ENCODE measurements around the gene TMEM121.
A peak's percentile ranks its signal among the peaks of the same experiment; 100 is the strongest.

Gene TMEM121

DNA sequence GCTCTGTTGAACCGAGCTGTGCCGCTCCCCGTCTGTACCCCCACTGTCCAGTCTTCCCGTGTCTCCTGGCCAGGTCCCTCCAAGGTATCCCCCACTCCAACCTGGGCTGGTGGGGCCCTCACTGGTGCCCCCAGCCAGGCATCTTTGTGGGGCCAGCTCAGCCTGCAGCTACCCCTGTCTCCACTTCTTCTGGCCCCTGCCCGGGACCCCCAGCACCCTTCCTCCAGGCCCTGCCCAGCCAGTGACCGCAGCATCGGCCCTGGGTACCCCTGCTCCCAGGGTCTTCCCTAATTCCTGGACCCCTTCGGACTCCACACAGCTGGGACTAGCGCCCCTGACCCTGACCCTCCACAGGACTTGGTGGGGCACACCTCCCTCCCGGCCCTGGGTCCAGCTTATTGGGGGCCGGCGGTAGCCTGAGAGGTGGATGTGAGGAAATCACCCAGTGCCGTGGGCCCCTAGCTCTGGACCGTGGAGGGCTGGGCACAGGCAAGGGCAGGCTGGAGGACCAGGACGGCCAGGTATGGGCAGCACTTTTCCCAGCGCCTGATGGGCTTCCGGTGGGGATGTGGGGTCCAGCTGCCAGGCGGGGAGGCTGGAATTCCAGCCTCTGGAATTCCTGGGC lies 43.8 kb upstream of the TMEM121 start:
- peaks cover 87% of the 10 kb centered on the region for H3K27me3 ChIP-seq (ENCODE audit: control insufficient read depth, insufficient read depth, low read length)

DNA sequence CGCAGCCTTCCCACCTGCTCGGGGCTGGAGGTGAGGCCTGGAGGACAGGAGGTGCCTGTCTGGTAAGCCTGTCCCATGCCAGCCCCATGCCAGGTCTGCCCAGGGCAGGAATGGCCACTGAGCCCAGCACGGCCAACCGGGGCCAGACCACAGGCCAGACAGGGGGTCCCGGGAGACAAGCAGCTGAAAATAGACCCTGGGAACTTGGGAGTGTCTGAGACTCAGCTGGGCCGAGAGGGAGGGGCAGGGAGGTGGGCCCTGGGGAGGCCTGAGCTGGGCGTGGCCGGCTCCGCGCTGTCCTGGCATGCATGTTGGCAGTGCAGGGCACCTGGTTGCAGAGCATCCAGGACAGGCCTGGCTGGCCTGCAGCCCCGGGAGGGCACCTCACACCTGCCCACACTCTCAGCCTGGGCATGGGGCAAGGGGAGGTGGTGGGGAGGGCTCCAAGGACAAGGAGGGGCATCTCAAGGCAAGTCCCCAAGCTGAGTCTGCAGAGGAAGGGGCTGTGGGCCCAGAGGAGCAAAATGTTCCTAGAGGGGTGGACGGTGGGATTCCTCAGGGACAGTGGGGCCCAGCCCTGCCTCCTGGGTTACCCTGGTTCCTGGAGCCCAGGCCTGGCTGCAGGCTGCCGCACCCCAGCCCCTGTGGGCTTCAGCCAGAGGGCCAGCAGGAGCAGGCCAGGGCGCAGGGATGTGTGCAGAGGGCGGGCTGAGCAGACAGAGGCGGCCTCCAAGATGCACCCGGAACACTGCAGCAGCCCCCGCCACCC lies 42.9 kb upstream of the TMEM121 start:
- H3K36me3 ChIP-seq (ENCODE audit: control insufficient read depth, insufficient read depth, low read length), result no peaks in the 10 kb centered on the region
- H3K9ac ChIP-seq (ENCODE audit: low read depth, low read length), result no peak overlapping the region
- no peak overlapping the region for H3K4me3 ChIP-seq (ENCODE audit: low read depth, low read length)
- H3K27me3 ChIP-seq (ENCODE audit: control insufficient read depth, insufficient read depth, low read length), result peaks cover 87% of the 10 kb centered on the region
- H3K27ac ChIP-seq (ENCODE audit: low read depth, low read length), result no peak overlapping the region
- H3K4me1 ChIP-seq (ENCODE audit: control insufficient read depth, insufficient read depth, low read length), result peaks cover 15% of the 10 kb centered on the region
- no peaks in the 10 kb centered on the region for H3K9me3 ChIP-seq (ENCODE audit: control insufficient read depth, insufficient read depth, low read length)

More for the DNA sequence above, 43.8 kb upstream of the TMEM121 start:
- Histone ChIP-seq H3K9me3 (ENCODE audit: control insufficient read depth, insufficient read depth, low read length) (no peaks in the 10 kb centered on the region), H3K36me3 (ENCODE audit: control insufficient read depth, insufficient read depth, low read length) (no peaks in the 10 kb centered on the region), H3K9ac (ENCODE audit: low read depth, low read length) (no peak overlapping the region), H3K27ac (ENCODE audit: low read depth, low read length) (no peak overlapping the region), H3K4me3 (ENCODE audit: low read depth, low read length) (no peak overlapping the region), H3K4me1 (ENCODE audit: control insufficient read depth, insufficient read depth, low read length) (peaks cover 15% of the 10 kb centered on the region)

DNA sequence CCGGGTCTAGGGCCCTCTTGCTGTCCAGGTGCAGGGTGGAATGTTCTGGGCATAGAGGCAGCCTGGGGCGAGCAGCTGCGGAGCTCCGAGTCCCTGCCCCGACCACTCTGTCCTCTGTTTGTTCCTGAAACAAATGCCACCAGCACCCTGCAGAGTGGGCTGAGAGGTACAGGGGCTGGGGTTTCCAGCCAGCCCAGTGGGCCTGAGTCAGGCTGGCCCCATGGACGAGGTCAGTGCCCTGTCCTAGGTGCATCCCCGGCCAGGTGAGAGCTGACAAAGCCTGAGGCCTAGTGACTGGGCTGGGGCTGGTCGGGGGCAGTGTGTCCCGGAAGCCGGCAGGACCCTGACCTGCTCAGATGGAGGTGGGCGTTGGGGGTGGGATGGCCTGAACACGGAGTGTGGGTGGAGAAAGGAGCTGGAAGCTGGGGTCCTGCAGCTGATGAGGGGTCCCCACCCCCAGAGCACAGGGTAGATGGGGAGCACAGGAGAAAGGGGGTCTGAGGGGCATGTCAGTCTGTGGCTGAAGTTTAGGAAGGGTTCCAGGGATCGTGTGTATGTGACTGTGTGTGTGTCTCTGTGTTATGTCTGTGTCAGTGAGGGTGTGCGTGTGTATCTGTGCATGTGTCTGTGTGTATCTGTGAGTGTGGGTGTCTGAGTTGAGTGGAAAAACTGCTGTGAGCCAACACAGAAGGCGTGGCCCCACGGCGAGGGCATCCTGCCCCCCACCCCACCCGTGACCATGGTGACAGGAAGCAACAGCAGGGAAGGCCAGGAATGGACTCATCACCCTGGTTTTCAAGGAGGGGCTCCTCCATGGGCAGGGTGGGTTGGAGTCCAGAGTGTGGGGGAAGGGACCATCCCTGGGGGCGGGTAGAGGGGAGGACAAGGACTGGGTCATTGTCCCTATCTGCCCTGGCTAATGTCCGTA lies 42.0 kb upstream of the TMEM121 start:
- Histone ChIP-seq H3K4me1 (ENCODE audit: control insufficient read depth, insufficient read depth, low read length) (peaks cover 15% of the 10 kb centered on the region), H3K27ac (ENCODE audit: low read depth, low read length) (no peak overlapping the region), H3K9ac (ENCODE audit: low read depth, low read length) (no peak overlapping the region), H3K4me3 (ENCODE audit: low read depth, low read length) (no peak overlapping the region), H3K27me3 (ENCODE audit: control insufficient read depth, insufficient read depth, low read length) (peaks cover 88% of the 10 kb centered on the region), H3K36me3 (ENCODE audit: control insufficient read depth, insufficient read depth, low read length) (no peaks in the 10 kb centered on the region), H3K9me3 (ENCODE audit: control insufficient read depth, insufficient read depth, low read length) (no peaks in the 10 kb centered on the region)

DNA sequence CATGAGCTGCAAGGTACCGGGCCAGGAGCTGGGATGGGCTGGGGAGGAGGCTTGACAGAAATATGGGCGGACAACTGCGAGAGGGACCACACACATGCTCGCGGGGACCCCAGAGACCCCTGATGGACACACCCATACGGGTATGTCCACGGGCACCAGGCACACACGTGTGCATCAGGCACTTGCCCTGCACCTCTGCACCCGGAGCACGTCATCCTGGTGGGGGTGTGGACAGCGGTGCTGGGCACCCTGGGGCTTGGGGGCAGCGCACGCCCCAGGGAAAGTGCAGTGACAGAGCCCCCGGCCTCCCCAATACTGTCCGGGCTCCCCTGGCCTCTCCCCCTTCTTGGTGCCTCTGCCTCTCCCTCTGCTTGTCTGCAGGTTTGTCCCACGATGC lies 41.4 kb upstream of the TMEM121 start:
- H3K27ac ChIP-seq (ENCODE audit: low read depth, low read length), result no peak overlapping the region

DNA sequence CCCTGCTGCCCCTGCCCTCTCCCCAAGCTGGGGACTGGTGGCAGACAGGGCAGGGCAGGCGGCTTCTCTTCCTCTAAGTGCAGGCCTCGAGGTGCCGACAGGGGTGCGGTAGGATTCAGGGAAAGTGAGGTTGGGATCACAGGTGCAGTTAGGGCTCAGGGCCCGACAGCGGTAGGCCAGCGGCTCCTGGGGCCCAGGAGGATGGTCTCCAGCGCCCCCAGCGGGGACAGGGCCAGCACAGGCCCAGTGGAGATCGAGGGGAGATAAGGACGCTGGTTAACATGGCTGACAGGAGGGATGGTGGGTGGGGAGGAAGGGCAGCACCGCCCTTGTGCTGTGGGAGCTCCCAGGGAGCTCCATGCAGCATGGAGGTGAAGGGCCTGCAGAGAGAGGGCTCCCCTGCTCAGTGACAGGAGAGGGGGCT lies 40.6 kb upstream of the TMEM121 start:
- Histone ChIP-seq H3K9ac (ENCODE audit: low read depth, low read length) (no peak overlapping the region), H3K27me3 (ENCODE audit: control insufficient read depth, insufficient read depth, low read length) (peaks cover 82% of the 10 kb centered on the region), H3K27ac (ENCODE audit: low read depth, low read length) (no peak overlapping the region), H3K4me3 (ENCODE audit: low read depth, low read length) (no peak overlapping the region), H3K36me3 (ENCODE audit: control insufficient read depth, insufficient read depth, low read length) (no peaks in the 10 kb centered on the region), H3K4me1 (ENCODE audit: control insufficient read depth, insufficient read depth, low read length) (peaks cover 10% of the 10 kb centered on the region), H3K9me3 (ENCODE audit: control insufficient read depth, insufficient read depth, low read length) (no peaks in the 10 kb centered on the region)

More for the DNA sequence above, 41.4 kb upstream of the TMEM121 start:
- Histone ChIP-seq H3K4me3 (ENCODE audit: low read depth, low read length) (no peak overlapping the region), H3K4me1 (ENCODE audit: control insufficient read depth, insufficient read depth, low read length) (peaks cover 10% of the 10 kb centered on the region), H3K36me3 (ENCODE audit: control insufficient read depth, insufficient read depth, low read length) (no peaks in the 10 kb centered on the region), H3K9ac (ENCODE audit: low read depth, low read length) (no peak overlapping the region), H3K9me3 (ENCODE audit: control insufficient read depth, insufficient read depth, low read length) (no peaks in the 10 kb centered on the region), H3K27me3 (ENCODE audit: control insufficient read depth, insufficient read depth, low read length) (peaks cover 87% of the 10 kb centered on the region)

DNA sequence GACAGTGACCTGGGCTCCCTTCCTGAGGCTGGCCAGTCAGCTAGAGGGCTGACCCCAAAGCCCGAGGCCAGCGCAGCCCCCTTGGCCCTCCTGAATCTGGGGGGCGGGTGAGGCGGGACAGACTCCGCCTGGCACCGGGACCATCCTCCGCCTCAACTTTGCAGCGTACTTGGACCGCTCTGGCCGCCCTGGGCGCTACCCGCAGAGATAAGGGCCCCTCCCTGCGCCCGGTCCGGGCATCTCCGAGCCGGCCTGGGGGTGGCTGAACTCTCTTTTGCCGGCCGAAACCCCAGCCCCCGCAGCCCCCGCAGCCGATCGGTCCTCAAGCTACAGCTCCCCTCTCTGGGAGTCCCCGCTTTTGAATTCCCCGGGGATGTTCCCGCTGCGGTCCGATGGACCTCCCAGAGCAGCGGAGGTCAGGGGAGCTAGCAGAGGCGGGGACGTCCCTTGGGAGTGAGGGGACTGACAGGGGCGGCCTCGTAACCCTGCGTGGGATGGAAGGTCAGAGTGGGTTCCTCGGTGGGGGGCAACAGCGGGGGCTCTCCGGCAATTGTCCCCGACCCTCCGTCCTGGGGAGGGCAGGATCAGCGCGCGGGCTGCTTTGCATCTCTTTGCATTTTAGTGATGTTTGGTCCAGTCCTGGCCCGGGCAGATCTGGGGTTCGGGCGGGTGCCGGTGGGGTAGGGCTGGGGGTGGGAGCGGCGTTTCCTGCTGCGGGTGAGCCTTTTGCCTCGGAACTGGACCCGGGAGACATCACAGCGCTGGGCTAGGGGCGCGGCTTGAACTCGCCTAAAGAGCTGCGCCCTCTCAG lies 40.0 kb upstream of the TMEM121 start, which contains the start of gene CRIP1:
Gene CRIP1 (plus strand): TSS at position 724 of the 811 bp plus-strand sequence. CDS start 374 bp downstream, outside the sequence.
- Histone ChIP-seq H3K27ac (ENCODE audit: low read depth, low read length) (no peak within 1 kb of the TSS), H3K4me3 (ENCODE audit: low read depth, low read length) (peak within 1 kb of the TSS; percentile 41), H3K4me1 (ENCODE audit: control insufficient read depth, insufficient read depth, low read length) (peaks cover 5% of the 10 kb centered on the region), H3K27me3 (ENCODE audit: control insufficient read depth, insufficient read depth, low read length) (peaks cover 76% of the 10 kb centered on the region), H3K36me3 (ENCODE audit: control insufficient read depth, insufficient read depth, low read length) (no peaks in the 10 kb centered on the region), H3K9me3 (ENCODE audit: control insufficient read depth, insufficient read depth, low read length) (no peaks in the 10 kb centered on the region), H3K9ac (ENCODE audit: low read depth, low read length) (no peak within 1 kb of the TSS)

DNA sequence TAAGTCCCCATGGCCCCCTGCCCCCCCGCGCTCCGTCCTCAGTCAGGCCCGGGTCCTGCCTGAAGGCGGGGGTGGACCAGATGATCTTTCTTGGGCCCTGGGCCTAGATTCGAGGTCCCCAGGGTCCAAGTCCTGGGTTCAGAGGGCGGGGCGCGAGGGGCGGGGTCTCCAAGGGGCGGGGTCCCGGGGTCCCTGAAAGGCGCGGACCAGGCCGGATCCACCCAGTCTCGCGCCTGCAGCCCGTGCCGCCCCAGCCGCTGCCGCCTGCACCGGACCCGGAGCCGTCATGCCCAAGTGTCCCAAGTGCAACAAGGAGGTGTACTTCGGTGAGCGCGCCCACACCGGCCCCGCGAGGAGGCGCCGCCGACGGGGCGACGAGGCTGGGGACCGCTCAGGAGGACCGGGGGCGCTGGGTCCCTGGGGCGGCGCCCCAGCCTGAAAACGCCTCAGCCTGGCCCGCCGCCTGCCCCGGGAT lies 39.4 kb upstream of the TMEM121 start:
- Histone ChIP-seq H3K4me3 (ENCODE audit: low read depth, low read length) (peak overlapping the region; percentile 41), H3K9ac (ENCODE audit: low read depth, low read length) (no peak overlapping the region), H3K27ac (ENCODE audit: low read depth, low read length) (no peak overlapping the region), H3K4me1 (ENCODE audit: control insufficient read depth, insufficient read depth, low read length) (peaks cover 4% of the 10 kb centered on the region), H3K27me3 (ENCODE audit: control insufficient read depth, insufficient read depth, low read length) (peaks cover 71% of the 10 kb centered on the region), H3K9me3 (ENCODE audit: control insufficient read depth, insufficient read depth, low read length) (peaks cover 3% of the 10 kb centered on the region; the same call in 1 of the 2 replicates), H3K36me3 (ENCODE audit: control insufficient read depth, insufficient read depth, low read length) (no peaks in the 10 kb centered on the region)

DNA sequence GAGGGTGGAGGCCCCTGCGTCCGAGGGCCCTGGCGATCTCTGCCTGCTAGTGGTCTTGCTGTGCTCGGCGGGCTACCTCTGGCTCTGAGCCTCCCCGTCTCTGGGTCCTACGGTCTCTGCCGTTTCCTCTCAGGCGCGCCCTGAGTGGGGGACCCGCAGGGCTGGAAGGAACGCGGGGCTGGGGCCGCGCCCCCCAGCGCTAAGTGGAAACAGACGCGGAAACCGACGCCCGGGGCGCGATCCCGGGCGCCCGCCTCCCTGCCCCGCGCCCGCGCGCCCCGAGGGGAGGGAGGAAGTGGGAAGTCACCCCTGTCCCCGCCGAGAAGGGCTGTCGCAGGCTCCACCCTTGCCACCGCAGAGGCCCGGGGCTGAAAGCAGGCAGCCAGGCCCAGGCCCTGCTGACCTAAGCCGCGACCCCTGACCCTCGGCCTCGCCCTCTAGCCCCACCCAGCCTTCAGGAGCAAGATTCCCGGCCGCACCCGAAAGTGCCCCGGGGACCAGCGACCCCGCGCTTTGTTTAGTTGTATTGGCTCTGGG lies 38.9 kb upstream of the TMEM121 start:
- peaks cover 66% of the 10 kb centered on the region for H3K27me3 ChIP-seq (ENCODE audit: control insufficient read depth, insufficient read depth, low read length)
- H3K4me3 ChIP-seq (ENCODE audit: low read depth, low read length), result peak overlapping the region; percentile 41

DNA sequence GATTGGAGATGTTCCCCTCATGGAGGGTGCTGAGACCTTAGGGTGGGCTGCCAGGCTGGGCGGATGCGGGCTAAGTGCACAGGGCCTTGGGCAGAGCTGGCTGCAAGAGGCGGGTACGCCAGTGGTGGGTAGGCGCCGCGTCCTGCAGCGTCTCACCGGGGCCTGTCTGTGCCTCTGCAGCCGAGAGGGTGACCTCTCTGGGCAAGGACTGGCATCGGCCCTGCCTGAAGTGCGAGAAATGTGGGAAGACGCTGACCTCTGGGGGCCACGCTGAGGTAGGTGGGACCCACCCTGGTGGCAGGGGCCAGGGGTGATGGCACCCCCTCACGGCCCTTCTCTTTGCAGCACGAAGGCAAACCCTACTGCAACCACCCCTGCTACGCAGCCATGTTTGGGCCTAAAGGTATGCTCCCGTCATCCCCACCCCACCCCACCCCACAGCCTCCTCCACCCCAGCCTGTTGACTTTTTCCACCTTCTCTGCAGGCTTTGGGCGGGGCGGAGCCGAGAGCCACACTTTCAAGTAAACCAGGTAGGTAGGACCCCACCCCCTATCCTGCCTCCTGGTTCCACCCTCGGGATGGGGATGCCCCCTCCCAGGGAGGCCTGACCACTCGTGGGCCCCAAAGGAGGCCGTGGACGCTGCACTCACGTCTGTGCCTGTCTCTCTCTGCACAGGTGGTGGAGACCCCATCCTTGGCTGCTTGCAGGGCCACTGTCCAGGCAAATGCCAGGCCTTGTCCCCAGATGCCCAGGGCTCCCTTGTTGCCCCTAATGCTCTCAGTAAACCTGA lies 38.2 kb upstream of the TMEM121 start:
- Histone ChIP-seq H3K27me3 (ENCODE audit: control insufficient read depth, insufficient read depth, low read length) (peaks cover 60% of the 10 kb centered on the region), H3K36me3 (ENCODE audit: control insufficient read depth, insufficient read depth, low read length) (no peaks in the 10 kb centered on the region; the same call in 1 of the 2 replicates), H3K9me3 (ENCODE audit: control insufficient read depth, insufficient read depth, low read length) (peaks cover 3% of the 10 kb centered on the region; the same call in 1 of the 2 replicates), H3K9ac (ENCODE audit: low read depth, low read length) (no peak overlapping the region), H3K4me3 (ENCODE audit: low read depth, low read length) (no peak overlapping the region), H3K27ac (ENCODE audit: low read depth, low read length) (no peak overlapping the region), H3K4me1 (ENCODE audit: control insufficient read depth, insufficient read depth, low read length) (no peaks in the 10 kb centered on the region; the same call in 1 of the 2 replicates)

More for the DNA sequence above, 38.9 kb upstream of the TMEM121 start:
- Histone ChIP-seq H3K36me3 (ENCODE audit: control insufficient read depth, insufficient read depth, low read length) (no peaks in the 10 kb centered on the region), H3K9ac (ENCODE audit: low read depth, low read length) (no peak overlapping the region), H3K27ac (ENCODE audit: low read depth, low read length) (no peak overlapping the region), H3K4me1 (ENCODE audit: control insufficient read depth, insufficient read depth, low read length) (no peaks in the 10 kb centered on the region; the same call in 1 of the 2 replicates), H3K9me3 (ENCODE audit: control insufficient read depth, insufficient read depth, low read length) (peaks cover 3% of the 10 kb centered on the region; the same call in 1 of the 2 replicates)
